Activated CD8-positive, alpha-beta T cell treated with anti-CD3 and anti-CD28 coated beads for 36 hours (primary cell): ENCODE results near the gene CCDC51. TPM values are rescaled to one million over a fixed set of nuclear protein-coding genes. Genes with fewer than 3 reads are reported as not detected.

Experiments used
- ATAC-seq: fragments of 200-7000 bp; cut with Tn5 transposase; one replicate; pipeline ENCODE4 v1.10.0; 2021; ENCODE audit warnings: mild to moderate bottlenecking, moderate library complexity
- CTCF ChIA-PET: fragments of 350-600 bp; sonication (Branson Sonifier 250); formaldehyde crosslinking; loops from one replicate; lab custom pipeline; 2021; ENCODE audit warnings: antibody characterized with exemption; lab: Charles Lee
- POLR2A ChIA-PET: fragments of 350-600 bp; sonication (Branson Sonifier 250); formaldehyde crosslinking; loops from one replicate; lab custom pipeline; 2021; ENCODE audit warnings: antibody characterized with exemption; lab: Charles Lee
- DNase-seq: peaks from one replicate; pipeline ENCODE4 v3.0.0-alpha.2; 2020
- H3K27ac Mint-ChIP-seq: one replicate; pipeline ENCODE4 v1.8.0; 2021; ENCODE audit warnings: mild to moderate bottlenecking, mixed read lengths
- H3K27me3 Mint-ChIP-seq: one replicate; pipeline ENCODE4 v1.8.0; 2021; ENCODE audit warnings: mixed read lengths
- H3K36me3 Mint-ChIP-seq: one replicate; pipeline ENCODE4 v1.8.0; 2021; ENCODE audit warnings: low read depth, mixed read lengths
- H3K4me1 Mint-ChIP-seq: one replicate; pipeline ENCODE4 v1.8.0; 2021; ENCODE audit warnings: low read depth, mixed read lengths
- H3K4me3 Mint-ChIP-seq: one replicate; pipeline ENCODE4 v1.8.0; 2021; ENCODE audit warnings: mild to moderate bottlenecking, moderate library complexity, mixed read lengths
- H3K9me3 Mint-ChIP-seq: one replicate; pipeline ENCODE4 v1.8.0; 2021; ENCODE audit warnings: mixed read lengths
- CTCF ChIP-seq: fragments of 200-600 bp; IDR thresholded peaks from one replicate; pipeline ENCODE4 v1.8.0; 2022; ENCODE audit warnings: antibody characterized with exemption, mild to moderate bottlenecking
- intact Hi-C: fragments of 100-400 bp; cut with micrococcal nuclease; formaldehyde crosslinking; loops from one replicate; pipeline ENCODE4 v1.10.0; 2022
- total RNA-seq, 2 experiments: library from RNA; stranded (reverse); gene quantifications; one replicate each; pipeline ENCODE4 v1.2.3, GENCODE V29; 2021

CCDC51 gene
- total RNA-seq, 2 experiments from 2014 or later: 25.3 to 28.3 TPM

- no peak for DNase-seq
- Mint-ChIP-seq H3K9me3 (no peaks in the 10 kb centered on the region), H3K27me3 (peaks cover 6% of the 10 kb centered on the region), H3K4me1 (no peaks in the 10 kb centered on the region), H3K36me3 (no peaks in the 10 kb centered on the region), H3K27ac (no peak overlapping the region), H3K4me3 (no peak overlapping the region)
- ChIA-PET POLR2A (interaction anchor here (0.6 to 0.8 kb wide), 2 partner anchors 12 to 41 kb away, joined by 3 read pairs; no protein-coding TSS in a partner anchor), CTCF (interaction anchor here (0.8 to 3.4 kb wide), 4 partner anchors 12 to 37 kb away, joined by 3 to 16 read pairs (median 5); no protein-coding TSS in a partner anchor)
- intact Hi-C loops: no loop called here
- TF ChIP-seq CTCF: no peak
- no peak for ATAC-seq
Observed at GRCh38 chr3:48423883-48424695, 15.8 kb downstream of the CCDC51 start.

- H3K4me1 Mint-ChIP-seq: no peaks in the 10 kb centered on the region
- no peak overlapping the region for H3K27ac Mint-ChIP-seq
- ChIA-PET CTCF (interaction anchor here (1.2 to 3.4 kb wide), 5 partner anchors 9 to 36 kb away, joined by 3 to 18 read pairs (median 7); no protein-coding TSS in a partner anchor), POLR2A (interaction anchor here (0.6 to 1.5 kb wide), 3 partner anchors 13 to 155 kb away, joined by 3 read pairs; no protein-coding TSS in a partner anchor)
- no peak for ATAC-seq
- no peaks in the 10 kb centered on the region for H3K9me3 Mint-ChIP-seq
- TF ChIP-seq CTCF: no peak
- peaks cover 6% of the 10 kb centered on the region for H3K27me3 Mint-ChIP-seq
- DNase-seq: no peak
- no peaks in the 10 kb centered on the region for H3K36me3 Mint-ChIP-seq
- no peak overlapping the region for H3K4me3 Mint-ChIP-seq
- intact Hi-C loops: no loop called here
Observed at GRCh38 chr3:48423241-48423882, 16.6 kb downstream of the CCDC51 start.

GRCh38 chr3:48422681-48423080 is 17.2 kb downstream of the CCDC51 start:
- intact Hi-C loops: no loop called here
- Mint-ChIP-seq H3K36me3 (no peaks in the 10 kb centered on the region), H3K9me3 (no peaks in the 10 kb centered on the region), H3K27ac (no peak overlapping the region), H3K4me3 (no peak overlapping the region), H3K4me1 (no peaks in the 10 kb centered on the region), H3K27me3 (no peaks in the 10 kb centered on the region)
- POLR2A ChIA-PET: interaction anchor here (1.0 to 1.5 kb wide), 2 partner anchors 17 to 155 kb away, joined by 3 read pairs; no protein-coding TSS in a partner anchor
- no peak for TF ChIP-seq CTCF
- DNase-seq (no peak), ATAC-seq (no peak)
- CTCF ChIA-PET: interaction anchor here (0.8 to 3.4 kb wide), 4 partner anchors 10 to 145 kb away, joined by 3 to 18 read pairs (median 10); no protein-coding TSS in a partner anchor

- ChIA-PET POLR2A (interaction anchor here (1.0 to 1.5 kb wide), 2 partner anchors 17 to 154 kb away, joined by 3 read pairs; no protein-coding TSS in a partner anchor), CTCF (interaction anchor here (0.8 to 3.4 kb wide), 4 partner anchors 10 to 144 kb away, joined by 3 to 18 read pairs (median 10); no protein-coding TSS in a partner anchor)
- ATAC-seq (no peak), DNase-seq (peak; percentile 16)
- H3K27me3 Mint-ChIP-seq: no peaks in the 10 kb centered on the region
- intact Hi-C loops: no loop called here
- H3K27ac Mint-ChIP-seq: no peak overlapping the region
- H3K4me3 Mint-ChIP-seq: no peak overlapping the region
- no peak for TF ChIP-seq CTCF
- no peaks in the 10 kb centered on the region for H3K9me3 Mint-ChIP-seq
- no peaks in the 10 kb centered on the region for H3K36me3 Mint-ChIP-seq
- no peaks in the 10 kb centered on the region for H3K4me1 Mint-ChIP-seq
Observed at GRCh38 chr3:48422272-48422671, 17.6 kb downstream of the CCDC51 start.
